Gastroesophageal sphincter (tissue), 4 donors: Measurements from ENCODE around the gene ITPK1. TPM values are rescaled to one million over a fixed set of nuclear protein-coding genes. Genes with fewer than 3 reads are reported as not detected.

ENCODE experiments used
- ATAC-seq: fragments of 150-250 bp; one replicate; pipeline ENCODE4 v1.9.1; 2016; ENCODE audit warnings: mild to moderate bottlenecking, moderate library complexity
- H3K27ac ChIP-seq, 4 donors: fragments of 200-600 bp; sonication (generic) in 3 of 4; 1 replicate in 3 of 4; 2 replicates in 1 of 4; pipeline ENCODE4 v1.5.1; 2016 to 2019
- H3K27me3 ChIP-seq: fragments of 200-600 bp; sonication (generic); one replicate; pipeline ENCODE4 v1.5.1; 2019
- H3K36me3 ChIP-seq, 2 donors: fragments of 200-600 bp; sonication (generic); one replicate each; pipeline ENCODE4 v1.5.1; 2019; ENCODE audit warnings: control low read depth in 1 of 2
- H3K4me1 ChIP-seq, 3 donors: fragments of 200-600 bp; sonication (generic); 1 replicate in 2 of 3; 2 replicates in 1 of 3; pipeline ENCODE4 v1.5.1; 2016 to 2019; ENCODE audit warnings: control low read depth in 2 of 3
- H3K4me3 ChIP-seq, 2 donors: fragments of 200-600 bp; sonication (generic); one replicate each; pipeline ENCODE4 v1.5.1; 2019; ENCODE audit warnings: mild to moderate bottlenecking in 1 of 2, moderate library complexity in 1 of 2
- H3K9me3 ChIP-seq, 3 donors: fragments of 200-600 bp; sonication (generic); one replicate each; pipeline ENCODE4 v1.5.1; 2017 to 2019; ENCODE audit warnings: control low read depth in 2 of 3
- EP300 ChIP-seq: sonication (generic); formaldehyde crosslinking; IDR thresholded peaks from one replicate; pipeline ENCODE4 v1.6.1; 2017; ENCODE audit warnings: antibody characterized with exemption, mild to moderate bottlenecking
- POLR2A ChIP-seq, 2 donors: fragments of 450-650 bp; IDR thresholded peaks; one replicate each; pipeline ENCODE4 v1.6.1; 2017; ENCODE audit warnings: antibody characterized with exemption in 2 of 2, mild to moderate bottlenecking in 2 of 2, moderate library complexity in 1 of 2
- POLR2AphosphoS5 ChIP-seq: sonication (generic); formaldehyde crosslinking; IDR thresholded peaks from one replicate; pipeline ENCODE4 v1.6.1; 2017; ENCODE audit warnings: antibody characterized with exemption
- WGBS, 2 donors: methylation state at CpG; one replicate each; pipeline ENCODE4 v1.1.5; 2018; ENCODE audit warnings: low coverage in 1 of 2; 5-methylcytosine and 5-hydroxymethylcytosine counted together
- total RNA-seq, 4 donors: library from RNA; depleted of rRNA; stranded (reverse); fragments of >200 nt; gene quantifications; one replicate each; pipeline ENCODE4 v1.1.0, GENCODE V29; 2016
- TF ChIP-seq, protein P1 (sequence below), 4 experiments: fragments of 200-600 bp in 2 of 4; fragments of 450-650 bp in 2 of 4; sonication (generic) in 1 of 4; IDR thresholded peaks; one replicate each; pipeline ENCODE4 v1.5.1; 2017 to 2019; ENCODE audit warnings: antibody characterized with exemption in 4 of 4, mild to moderate bottlenecking in 2 of 4, moderate library complexity in 2 of 4

ITPK1 gene
- total RNA-seq, 4 donors from 2014 or later, result 68.8 to 201 (median 134) TPM

DNA sequence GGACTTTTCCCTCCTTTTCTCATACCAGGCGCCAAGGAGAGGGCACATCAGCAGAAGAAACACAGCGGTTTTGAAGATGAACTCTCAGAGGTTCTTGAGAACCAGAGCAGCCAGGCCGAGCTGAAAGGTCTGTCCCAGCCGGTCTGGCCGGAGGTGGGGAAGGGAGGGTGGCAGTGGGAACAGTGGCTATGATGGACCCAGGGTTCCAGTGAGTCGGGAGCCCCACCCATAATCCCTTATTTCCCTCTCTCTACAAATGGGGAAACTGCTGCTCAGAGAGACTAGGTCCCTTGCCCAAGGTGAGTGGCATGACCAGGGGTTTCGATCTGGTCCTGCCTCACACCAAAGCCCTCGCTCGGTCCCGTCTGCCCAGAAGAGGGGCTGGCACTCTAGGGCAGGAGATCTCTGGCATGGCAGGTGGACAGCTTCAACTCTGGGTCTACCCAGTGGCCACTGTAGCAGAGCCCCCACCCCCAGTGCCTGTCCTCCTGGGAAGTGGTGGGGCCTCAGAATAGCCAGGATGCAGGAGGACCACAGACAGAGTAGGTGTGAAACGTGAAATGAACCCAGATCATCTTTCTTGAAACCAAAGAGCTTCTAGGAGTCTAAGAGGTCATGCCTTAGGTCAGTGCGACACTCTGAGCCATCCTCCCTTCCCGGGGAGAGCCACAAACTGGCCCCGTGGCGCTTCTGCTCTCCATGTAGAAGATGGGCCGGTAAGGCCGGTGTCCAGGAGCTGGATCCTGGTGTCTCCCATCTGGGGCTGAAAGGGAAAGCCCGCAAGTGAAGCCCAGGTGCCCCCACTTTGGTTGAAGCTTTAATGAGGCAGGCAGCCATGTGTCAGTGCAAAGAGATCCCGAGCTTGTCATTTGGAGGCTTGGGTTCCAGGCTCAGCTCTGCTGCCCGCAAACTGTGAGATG lies 185.8 kb downstream of the ITPK1 start:
- TF ChIP-seq POLR2A (IDR thresholded peaks at IDR 0.05), result no peak
- TF ChIP-seq POLR2AphosphoS5, result no peak
- 81 to 97% methylated on average over 4 of the region's 20 CpGs for WGBS, 2 donors
- no peak for ATAC-seq
- Histone ChIP-seq H3K27me3 (no peaks in the 10 kb centered on the region), H3K4me3 (no peak overlapping the region), H3K4me1 (no peaks in the 10 kb centered on the region), H3K36me3 (peaks cover 0 to 6% of the 10 kb centered on the region in 2 donors), H3K27ac (no peak overlapping the region), H3K9me3 (no peaks in the 10 kb centered on the region)

DNA sequence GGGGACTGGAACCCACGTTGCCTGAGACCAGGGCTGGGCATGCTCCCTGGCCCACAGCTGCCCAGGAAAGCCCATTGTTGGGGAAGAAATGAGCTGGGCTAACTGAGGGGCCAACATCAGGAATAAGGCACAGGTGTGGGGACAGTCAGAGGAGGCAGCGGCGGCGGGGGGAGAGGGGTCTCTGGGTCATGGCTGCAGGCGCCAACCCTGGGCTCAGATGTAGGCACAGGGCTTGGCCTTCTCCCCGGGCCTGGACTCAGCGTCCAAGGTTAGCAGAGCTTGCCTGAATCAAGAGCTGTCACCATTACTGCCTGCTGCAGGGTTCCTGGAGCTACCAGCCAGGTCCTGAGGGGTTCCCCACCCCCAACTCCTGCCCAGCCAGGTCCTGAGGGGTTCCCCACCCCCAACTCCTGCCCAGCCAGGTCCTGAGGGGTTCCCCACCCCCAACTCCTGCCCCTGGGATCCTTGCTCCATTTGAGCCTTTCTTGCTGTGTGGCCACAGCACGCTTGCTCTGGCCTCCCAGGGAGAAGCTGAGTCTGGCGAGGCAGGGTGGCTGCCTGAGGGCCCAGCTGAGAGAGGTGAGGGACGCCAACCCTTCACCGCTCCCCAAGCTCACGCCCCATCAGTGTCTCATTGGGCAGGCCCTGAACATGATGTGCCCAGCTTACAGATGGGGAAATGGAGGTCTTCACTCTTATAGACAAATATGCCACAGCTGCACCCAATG lies 186.6 kb downstream of the ITPK1 start:
- Histone ChIP-seq H3K27me3 (peaks cover 3% of the 10 kb centered on the region), H3K27ac (no peak overlapping the region), H3K4me1 (no peaks in the 10 kb centered on the region), H3K4me3 (no peak overlapping the region), H3K36me3 (peaks cover 0 to 6% of the 10 kb centered on the region in 2 donors), H3K9me3 (no peaks in the 10 kb centered on the region)
- 20 to 66% methylated on average over 1 to 4 of the region's 12 CpGs for WGBS, 2 donors
- ATAC-seq, result no peak
- TF ChIP-seq, protein P1, sequence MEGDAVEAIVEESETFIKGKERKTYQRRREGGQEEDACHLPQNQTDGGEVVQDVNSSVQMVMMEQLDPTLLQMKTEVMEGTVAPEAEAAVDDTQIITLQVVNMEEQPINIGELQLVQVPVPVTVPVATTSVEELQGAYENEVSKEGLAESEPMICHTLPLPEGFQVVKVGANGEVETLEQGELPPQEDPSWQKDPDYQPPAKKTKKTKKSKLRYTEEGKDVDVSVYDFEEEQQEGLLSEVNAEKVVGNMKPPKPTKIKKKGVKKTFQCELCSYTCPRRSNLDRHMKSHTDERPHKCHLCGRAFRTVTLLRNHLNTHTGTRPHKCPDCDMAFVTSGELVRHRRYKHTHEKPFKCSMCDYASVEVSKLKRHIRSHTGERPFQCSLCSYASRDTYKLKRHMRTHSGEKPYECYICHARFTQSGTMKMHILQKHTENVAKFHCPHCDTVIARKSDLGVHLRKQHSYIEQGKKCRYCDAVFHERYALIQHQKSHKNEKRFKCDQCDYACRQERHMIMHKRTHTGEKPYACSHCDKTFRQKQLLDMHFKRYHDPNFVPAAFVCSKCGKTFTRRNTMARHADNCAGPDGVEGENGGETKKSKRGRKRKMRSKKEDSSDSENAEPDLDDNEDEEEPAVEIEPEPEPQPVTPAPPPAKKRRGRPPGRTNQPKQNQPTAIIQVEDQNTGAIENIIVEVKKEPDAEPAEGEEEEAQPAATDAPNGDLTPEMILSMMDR (IDR thresholded peaks at IDR 0.05), result no peak
- no peak for TF ChIP-seq POLR2AphosphoS5
- TF ChIP-seq POLR2A (IDR thresholded peaks at IDR 0.05), result no peak
- no peak for TF ChIP-seq EP300

DNA sequence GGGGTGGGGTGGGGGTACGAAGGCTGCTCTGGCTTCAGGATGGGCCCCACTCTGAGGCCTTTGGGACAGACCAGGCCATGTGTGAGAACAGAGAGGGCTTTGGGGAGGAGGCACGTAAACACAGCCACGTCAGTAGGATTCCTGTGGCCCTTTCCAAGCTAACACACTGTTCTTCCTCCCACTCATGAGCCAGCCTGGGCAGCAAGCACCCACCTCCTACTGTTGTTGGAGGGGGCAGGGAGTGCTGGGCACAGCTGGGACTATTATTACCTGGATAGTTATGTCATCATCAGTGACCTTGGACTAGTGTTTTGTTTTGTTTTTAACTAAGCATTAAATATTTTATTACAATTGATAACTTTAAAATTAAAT lies 187.5 kb downstream of the ITPK1 start:
- no peaks in the 10 kb centered on the region for H3K9me3 ChIP-seq
- 40% methylated on average over 1 of the region's 3 CpGs; no CpG with 5 or more reads in 1 of the 2 donors for WGBS, 2 donors
- TF ChIP-seq POLR2A (IDR thresholded peaks at IDR 0.05), result no peak
- TF ChIP-seq, protein P1 (IDR thresholded peaks at IDR 0.05), result no peak
- TF ChIP-seq EP300, result no peak
- TF ChIP-seq POLR2AphosphoS5, result no peak
- H3K36me3 ChIP-seq, result peaks cover 0 to 6% of the 10 kb centered on the region in 2 donors
- H3K27ac ChIP-seq, result no peak overlapping the region
- H3K27me3 ChIP-seq, result peaks cover 11% of the 10 kb centered on the region
- no peak for ATAC-seq
- H3K4me3 ChIP-seq, result no peak overlapping the region
- peaks cover 0 to 4% (median 0%) of the 10 kb centered on the region in 3 donors for H3K4me1 ChIP-seq

DNA sequence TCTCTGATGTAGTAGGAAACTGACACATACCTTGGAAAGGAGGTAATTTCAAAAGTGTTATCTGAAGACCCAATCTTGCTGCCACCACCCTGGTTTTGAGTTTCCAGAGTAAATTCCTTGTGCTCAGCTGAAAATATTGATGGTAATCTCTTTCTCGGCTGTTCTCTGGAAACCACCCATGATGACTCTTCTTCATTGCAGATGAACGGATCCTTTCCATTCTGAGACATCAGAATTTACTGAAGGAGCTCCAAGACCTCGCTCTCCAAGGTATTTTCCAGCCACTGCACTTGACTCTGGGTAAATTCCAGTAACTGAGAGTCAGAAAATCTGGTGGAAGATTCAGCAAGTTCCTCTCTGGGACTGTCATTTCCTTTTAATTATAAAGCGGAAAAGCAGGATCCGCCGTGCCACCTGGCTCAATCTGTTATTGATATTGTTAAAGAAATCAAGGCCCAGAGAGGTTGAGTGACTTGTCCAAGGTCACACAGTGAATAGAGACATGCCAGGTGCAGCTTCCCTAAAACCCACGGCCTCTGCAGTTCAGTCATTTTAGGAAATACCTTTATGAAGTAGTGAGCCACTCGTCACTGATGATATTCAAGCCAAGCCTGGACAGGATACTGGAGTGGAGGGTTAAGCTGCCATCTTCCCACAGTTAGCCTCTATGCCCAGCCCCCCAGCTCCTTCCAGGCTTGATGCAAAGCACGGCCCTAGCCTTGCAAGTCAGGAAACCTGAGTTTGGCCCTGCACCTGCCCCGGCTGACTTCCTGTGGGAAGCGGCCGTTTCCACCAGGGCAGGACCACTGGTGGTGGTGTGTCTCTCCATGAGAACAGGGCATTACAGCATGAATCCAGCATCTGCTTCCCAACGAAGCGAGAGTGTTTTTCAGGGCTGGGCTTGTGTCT lies 188.1 kb downstream of the ITPK1 start:
- WGBS, 2 donors, result 63% methylated on average over 4 to 6 of the region's 14 CpGs
- Histone ChIP-seq H3K9me3 (no peaks in the 10 kb centered on the region), H3K4me1 (peaks cover 0 to 9% (median 0%) of the 10 kb centered on the region in 3 donors), H3K27ac (no peak overlapping the region), H3K4me3 (no peak overlapping the region), H3K36me3 (peaks cover 0 to 6% of the 10 kb centered on the region in 2 donors), H3K27me3 (peaks cover 18% of the 10 kb centered on the region)
- ATAC-seq, result no peak
- TF ChIP-seq POLR2A (IDR thresholded peaks at IDR 0.05) (no peak), EP300 (no peak), POLR2AphosphoS5 (no peak)
- TF ChIP-seq, protein P1 (IDR thresholded peaks at IDR 0.05), result no peak
